Chondrocyte (in vitro differentiated cells): ENCODE measurements around the gene SRSF3. TPM values are rescaled to one million over a fixed set of nuclear protein-coding genes. Genes with fewer than 3 reads are reported as not detected.
A peak's percentile ranks its signal among the peaks of the same experiment; 100 is the strongest.

Source experiments
- DNase-seq: peaks from one replicate; pipeline ENCODE4 v3.0.0; 2021; ENCODE audit warnings: mixed read lengths, low spot score
- H3K27ac Mint-ChIP-seq: one replicate; pipeline ENCODE4 v1.8.0; 2021; ENCODE audit warnings: mild to moderate bottlenecking, moderate library complexity, mixed read lengths; ENCODE audit not compliant: unreplicated experiment
- H3K27me3 Mint-ChIP-seq: 2 replicates; pipeline ENCODE4 v1.8.0; 2021; ENCODE audit warnings: low read depth, mixed read lengths
- H3K36me3 Mint-ChIP-seq: 2 replicates; pipeline ENCODE4 v1.8.0; 2021; ENCODE audit warnings: low read depth, mixed read lengths
- H3K4me1 Mint-ChIP-seq: 2 replicates; pipeline ENCODE4 v1.8.0; 2021; ENCODE audit warnings: low read depth, mild to moderate bottlenecking, mixed read lengths
- H3K4me3 Mint-ChIP-seq: one replicate; pipeline ENCODE4 v1.8.0; 2021; ENCODE audit warnings: mild to moderate bottlenecking, moderate library complexity, mixed read lengths; ENCODE audit not compliant: unreplicated experiment
- H3K9me3 Mint-ChIP-seq: 2 replicates; pipeline ENCODE4 v1.8.0; 2021; ENCODE audit warnings: low read depth, mixed read lengths
- total RNA-seq: library from RNA; stranded (reverse); gene quantifications from 3 replicates; pipeline ENCODE4 v1.2.1, GENCODE V29; 2021
- TF ChIP-seq, protein P1 (sequence below): fragments of 200-600 bp; sonication (generic); IDR thresholded peaks from 2 replicates; pipeline ENCODE4 v1.5.0; 2021; ENCODE audit warnings: antibody characterized with exemption, mild to moderate bottlenecking, moderate library complexity

Gene SRSF3
- total RNA-seq, 1 donor from 2014 or later: 191 TPM

DNA sequence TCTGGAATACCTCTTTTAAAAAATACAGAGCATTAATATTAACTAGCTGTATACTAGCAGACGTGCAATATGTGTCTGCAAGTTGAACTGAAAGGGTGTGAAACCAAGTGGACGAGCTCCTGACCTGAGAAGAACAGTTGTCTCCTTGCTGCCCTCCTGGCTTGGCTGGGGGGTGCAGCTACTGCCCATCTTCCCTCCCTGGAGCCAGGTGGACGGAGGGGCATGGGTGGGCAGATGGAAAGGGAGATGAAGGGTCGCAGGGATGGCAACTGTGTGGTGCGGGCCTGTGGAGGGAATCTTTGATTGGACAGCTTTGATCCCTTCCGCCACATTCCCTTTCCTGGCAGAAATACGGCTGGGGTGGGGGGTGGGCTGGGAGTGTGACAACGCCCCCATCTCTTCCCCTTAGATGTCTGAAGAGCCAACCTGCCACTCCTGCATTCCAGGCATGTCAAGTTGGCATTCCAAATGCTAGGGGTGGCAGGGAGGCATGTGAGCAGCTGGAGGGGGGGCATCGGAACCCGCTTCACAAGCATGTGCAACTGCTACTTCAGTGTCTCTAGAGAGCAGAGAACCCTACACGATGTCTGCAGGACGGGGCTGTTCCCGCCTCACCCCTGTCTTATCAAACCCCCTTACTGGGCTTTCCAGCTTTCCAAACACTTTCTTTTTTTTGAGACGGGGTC, 37.3 kb downstream of the SRSF3 start:
- H3K36me3 Mint-ChIP-seq: no peaks in the 10 kb centered on the region
- peak; percentile 68 for DNase-seq
- TF ChIP-seq, protein P1, sequence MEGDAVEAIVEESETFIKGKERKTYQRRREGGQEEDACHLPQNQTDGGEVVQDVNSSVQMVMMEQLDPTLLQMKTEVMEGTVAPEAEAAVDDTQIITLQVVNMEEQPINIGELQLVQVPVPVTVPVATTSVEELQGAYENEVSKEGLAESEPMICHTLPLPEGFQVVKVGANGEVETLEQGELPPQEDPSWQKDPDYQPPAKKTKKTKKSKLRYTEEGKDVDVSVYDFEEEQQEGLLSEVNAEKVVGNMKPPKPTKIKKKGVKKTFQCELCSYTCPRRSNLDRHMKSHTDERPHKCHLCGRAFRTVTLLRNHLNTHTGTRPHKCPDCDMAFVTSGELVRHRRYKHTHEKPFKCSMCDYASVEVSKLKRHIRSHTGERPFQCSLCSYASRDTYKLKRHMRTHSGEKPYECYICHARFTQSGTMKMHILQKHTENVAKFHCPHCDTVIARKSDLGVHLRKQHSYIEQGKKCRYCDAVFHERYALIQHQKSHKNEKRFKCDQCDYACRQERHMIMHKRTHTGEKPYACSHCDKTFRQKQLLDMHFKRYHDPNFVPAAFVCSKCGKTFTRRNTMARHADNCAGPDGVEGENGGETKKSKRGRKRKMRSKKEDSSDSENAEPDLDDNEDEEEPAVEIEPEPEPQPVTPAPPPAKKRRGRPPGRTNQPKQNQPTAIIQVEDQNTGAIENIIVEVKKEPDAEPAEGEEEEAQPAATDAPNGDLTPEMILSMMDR: no peak
- no peaks in the 10 kb centered on the region for H3K27me3 Mint-ChIP-seq
- no peak overlapping the region for H3K4me3 Mint-ChIP-seq
- peaks cover 47% of the 10 kb centered on the region for H3K4me1 Mint-ChIP-seq
- no peak overlapping the region for H3K27ac Mint-ChIP-seq
- H3K9me3 Mint-ChIP-seq: no peaks in the 10 kb centered on the region

DNA sequence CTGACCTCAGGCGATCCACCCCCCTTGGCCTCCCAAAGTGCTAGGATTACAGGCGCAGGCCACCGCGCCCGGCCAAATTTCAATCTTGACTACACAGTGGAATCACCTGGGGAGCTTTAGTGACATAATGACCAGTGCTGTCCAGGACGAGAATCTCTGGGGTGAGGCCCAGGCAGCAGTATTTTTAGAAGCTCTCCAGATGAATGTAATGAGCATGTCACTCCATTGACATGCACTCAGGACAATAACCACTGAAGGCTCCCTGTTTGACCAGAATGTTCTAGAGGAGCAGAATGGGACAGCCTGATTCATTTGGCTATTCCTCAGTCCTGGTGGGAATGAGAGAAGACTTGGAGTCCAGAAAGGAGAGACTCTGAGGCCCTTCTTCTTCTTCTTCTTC, 39.2 kb downstream of the SRSF3 start:
- TF ChIP-seq, protein P1: no peak
- Mint-ChIP-seq H3K36me3 (no peaks in the 10 kb centered on the region), H3K4me3 (no peak overlapping the region), H3K4me1 (peaks cover 32% of the 10 kb centered on the region), H3K27me3 (no peaks in the 10 kb centered on the region), H3K27ac (no peak overlapping the region), H3K9me3 (no peaks in the 10 kb centered on the region)
- no peak for DNase-seq

DNA sequence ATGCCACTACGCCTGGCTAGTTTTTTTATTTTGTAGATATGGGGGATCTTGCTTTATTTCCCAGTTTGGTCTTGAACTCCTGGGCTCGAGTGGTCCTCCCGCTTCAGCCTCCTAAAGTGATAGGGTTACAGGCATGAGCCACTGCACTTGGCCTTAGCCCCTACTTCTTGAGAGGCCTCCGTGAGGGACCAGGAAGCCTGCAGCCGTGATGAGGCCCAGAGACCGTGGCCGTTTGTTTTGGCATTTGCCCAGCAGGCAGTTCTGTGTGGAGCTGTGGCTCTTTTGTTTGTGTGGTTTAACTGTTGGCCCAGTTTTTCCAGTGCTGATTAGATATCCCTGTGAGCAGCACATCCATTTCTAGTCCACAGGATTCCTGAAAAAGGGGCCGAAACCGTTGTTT, 39.8 kb downstream of the SRSF3 start:
- peaks cover 32% of the 10 kb centered on the region for H3K4me1 Mint-ChIP-seq
- no peaks in the 10 kb centered on the region for H3K9me3 Mint-ChIP-seq
- H3K4me3 Mint-ChIP-seq: no peak overlapping the region
- H3K27me3 Mint-ChIP-seq: no peaks in the 10 kb centered on the region
- peak; percentile 54 for DNase-seq
- TF ChIP-seq, protein P1: no peak
- no peaks in the 10 kb centered on the region for H3K36me3 Mint-ChIP-seq
- peak overlapping the region; percentile 32 for H3K27ac Mint-ChIP-seq

DNA sequence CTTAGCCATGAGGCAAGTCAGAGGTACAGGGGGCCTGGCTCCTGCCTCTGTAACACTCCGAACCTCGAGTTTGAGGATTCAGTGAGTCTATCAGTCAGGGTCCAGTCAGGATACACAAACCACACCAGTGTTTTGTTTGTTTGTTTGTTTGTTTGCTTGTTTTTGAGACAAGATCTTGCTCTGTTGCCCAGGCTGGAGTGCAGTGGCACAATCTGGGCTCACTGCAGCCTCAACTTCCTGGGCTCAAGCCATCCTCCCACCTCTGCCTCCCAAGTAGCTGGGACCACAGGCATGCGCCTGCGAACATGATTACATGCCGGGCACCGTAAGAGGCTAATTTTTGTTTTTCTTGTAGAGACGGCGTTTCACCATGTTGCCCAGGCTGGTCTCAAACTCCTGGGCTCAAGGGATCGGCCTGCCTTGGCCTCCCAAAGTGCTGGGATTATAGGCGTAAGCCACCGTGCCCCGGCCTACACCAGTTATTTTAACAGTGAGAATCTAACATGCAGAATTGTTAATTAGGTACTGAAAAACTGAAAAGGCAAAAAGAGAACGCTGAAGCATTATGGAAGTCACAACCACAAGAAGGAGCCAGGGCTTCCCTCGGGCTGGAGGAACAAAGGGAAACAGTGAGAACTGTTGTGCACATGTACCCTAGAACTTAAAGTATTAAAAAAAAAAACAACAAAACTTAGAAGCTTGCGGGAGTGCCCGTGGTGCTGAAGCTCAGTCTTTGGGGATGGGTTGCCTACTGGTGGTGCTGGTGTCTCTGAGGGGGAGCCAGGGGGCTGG, 40.4 kb downstream of the SRSF3 start:
- Mint-ChIP-seq H3K9me3 (no peaks in the 10 kb centered on the region), H3K4me1 (peaks cover 32% of the 10 kb centered on the region), H3K4me3 (no peak overlapping the region), H3K27ac (peak overlapping the region; percentile 32), H3K36me3 (no peaks in the 10 kb centered on the region), H3K27me3 (no peaks in the 10 kb centered on the region)
- TF ChIP-seq, protein P1: no peak
- peak; percentile 38 for DNase-seq

DNA sequence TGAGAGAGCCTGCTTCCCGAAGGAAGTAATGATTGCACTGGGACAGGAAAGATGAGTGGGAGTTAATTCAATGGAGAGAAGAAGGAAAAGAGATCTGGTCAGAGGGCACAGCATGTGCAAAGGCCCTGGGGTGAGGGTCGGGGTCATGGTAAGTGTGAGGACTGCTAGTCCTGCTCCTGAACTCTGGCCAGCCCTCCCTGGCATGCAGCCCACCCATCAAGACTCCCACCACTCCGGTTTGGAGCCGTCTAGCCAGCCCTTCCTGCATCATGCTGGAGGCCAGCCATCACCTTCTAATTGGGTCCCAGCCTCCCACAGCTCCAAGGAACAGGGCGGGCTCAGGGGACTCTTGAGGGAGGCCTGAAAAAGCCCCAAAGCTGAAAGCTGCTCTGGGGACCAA, 42.1 kb downstream of the SRSF3 start:
- no peaks in the 10 kb centered on the region for H3K36me3 Mint-ChIP-seq
- H3K27me3 Mint-ChIP-seq: no peaks in the 10 kb centered on the region
- TF ChIP-seq, protein P1: no peak
- DNase-seq: peak; percentile 74
- H3K9me3 Mint-ChIP-seq: no peaks in the 10 kb centered on the region
- H3K4me3 Mint-ChIP-seq: no peak overlapping the region
- H3K27ac Mint-ChIP-seq: no peak overlapping the region
- H3K4me1 Mint-ChIP-seq: peaks cover 28% of the 10 kb centered on the region
